MM.1S (cell line): ENCODE data around the gene RTN4.

Experiments
- DNase-seq: peaks from one replicate; pipeline ENCODE4 v3.0.0-alpha.2; 2015
- H2AFZ ChIP-seq: fragments of 300-600 bp; sonication (generic); 2 replicates; pipeline ENCODE4 v1.6.0; 2016; ENCODE audit warnings: antibody characterized with exemption, low read length
- H3F3A ChIP-seq: fragments of 300-600 bp; sonication (generic); 2 replicates; pipeline ENCODE4 v1.6.1; 2016; ENCODE audit warnings: mild to moderate bottlenecking, antibody characterized with exemption, low read length, moderate library complexity, mixed read lengths; ENCODE audit not compliant: insufficient read depth
- H3K27ac ChIP-seq: fragments of 300-600 bp; sonication (generic); 2 replicates; pipeline ENCODE4 v1.5.1; 2016; ENCODE audit warnings: mild to moderate bottlenecking, low read length
- H3K27me3 ChIP-seq: fragments of 300-600 bp; sonication (generic); replicated peaks from 2 replicates; pipeline ENCODE4 v1.6.0; 2016; ENCODE audit warnings: low read length; ENCODE audit not compliant: insufficient read depth
- H3K36me3 ChIP-seq: fragments of 300-600 bp; sonication (generic); replicated peaks from 2 replicates; pipeline ENCODE4 v1.6.1; 2016; ENCODE audit warnings: mild to moderate bottlenecking, low read length, mixed read lengths; ENCODE audit not compliant: insufficient read depth
- H3K4me1 ChIP-seq: fragments of 300-600 bp; sonication (generic); 2 replicates; pipeline ENCODE4 v1.6.1; 2016; ENCODE audit warnings: low read length, mixed read lengths
- H3K4me2 ChIP-seq: fragments of 300-600 bp; sonication (generic); 2 replicates; pipeline ENCODE4 v1.6.0; 2016; ENCODE audit warnings: low read depth, low read length
- H3K4me3 ChIP-seq: fragments of 300-600 bp; sonication (generic); 2 replicates; pipeline ENCODE4 v1.5.1; 2016; ENCODE audit warnings: low read length, mixed read lengths
- H3K79me2 ChIP-seq: fragments of 300-600 bp; sonication (generic); 2 replicates; pipeline ENCODE4 v1.6.1; 2016; ENCODE audit warnings: mixed run types, low read length, mixed read lengths
- H3K9ac ChIP-seq: fragments of 300-600 bp; sonication (generic); 2 replicates; pipeline ENCODE4 v1.6.1; 2016; ENCODE audit warnings: low read length, mixed read lengths
- H3K9me2 ChIP-seq: fragments of 300-600 bp; sonication (generic); replicated peaks from 2 replicates; pipeline ENCODE4 v1.6.1; 2016; ENCODE audit warnings: mild to moderate bottlenecking, low read length, mixed read lengths; ENCODE audit not compliant: insufficient read depth
- H3K9me3 ChIP-seq: fragments of 300-600 bp; sonication (generic); replicated peaks from 2 replicates; pipeline ENCODE4 v1.6.1; 2016; ENCODE audit warnings: mild to moderate bottlenecking, low read length, mixed read lengths; ENCODE audit not compliant: insufficient read depth
- H4K20me1 ChIP-seq: fragments of 300-600 bp; sonication (generic); 2 replicates; pipeline ENCODE4 v1.6.1; 2016; ENCODE audit warnings: mild to moderate bottlenecking, low read length, moderate library complexity, mixed read lengths; ENCODE audit not compliant: insufficient read depth
- EZH2 ChIP-seq: fragments of 300-600 bp; sonication (generic); optimal IDR thresholded peaks from 2 replicates; pipeline ENCODE3; 2017; ENCODE audit warnings: low read depth, mild to moderate bottlenecking, antibody characterized with exemption, low read length, mixed read lengths
- EZH2phosphoT487 ChIP-seq: fragments of 300-600 bp; sonication (generic); IDR thresholded peaks from 2 replicates; pipeline ENCODE4 v1.6.1; 2018; ENCODE audit warnings: antibody characterized with exemption, low read length
- TF ChIP-seq, protein P1 (sequence below): fragments of 300-600 bp; sonication (generic); IDR thresholded peaks from 2 replicates; pipeline ENCODE4 v1.5.1; 2016; ENCODE audit warnings: antibody characterized with exemption, low read length, mixed read lengths

Gene RTN4

DNA sequence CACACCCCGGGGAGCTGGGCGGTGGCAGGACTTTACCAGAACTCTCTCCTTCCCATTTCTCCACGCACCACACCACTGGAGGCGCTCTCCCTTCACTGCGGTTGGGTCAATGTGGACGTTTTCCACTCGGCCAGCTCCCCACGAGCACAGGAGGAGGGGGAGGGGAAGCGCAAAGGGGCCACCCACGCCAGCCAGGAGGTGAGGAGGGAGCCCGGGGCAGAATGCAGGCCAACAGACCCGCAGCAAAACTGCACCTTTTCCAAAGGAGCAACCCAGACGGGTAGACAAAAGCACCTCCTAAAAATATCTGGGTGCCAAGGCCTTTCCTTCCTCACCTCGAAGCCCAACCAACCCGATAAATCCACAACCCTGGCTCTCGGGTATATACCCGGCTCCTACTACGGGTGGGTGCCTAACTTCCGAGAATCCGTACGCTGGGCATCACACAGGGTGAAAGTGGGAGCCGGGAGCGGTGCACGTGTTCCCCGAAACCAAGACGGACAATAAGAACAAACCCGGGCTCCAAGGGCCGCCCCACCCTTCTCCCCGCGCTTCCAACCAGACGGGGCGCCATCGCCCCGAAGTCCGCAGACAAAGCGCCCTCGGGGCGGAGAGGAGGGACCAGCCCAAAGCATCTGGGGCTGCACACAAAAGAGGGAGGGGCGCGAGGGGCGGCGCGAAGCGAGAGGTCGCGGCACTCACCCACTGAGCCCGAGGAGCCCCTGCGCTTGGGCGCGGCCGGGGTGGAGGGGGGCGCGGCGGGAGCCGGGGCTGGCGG lies 1.0 kb downstream of the RTN4 start:
- H3K4me2 ChIP-seq = peak overlapping the region; percentile 66
- H3K9ac ChIP-seq = peak overlapping the region; percentile 68
- peak overlapping the region; percentile 77 for H3K4me3 ChIP-seq
- H2AFZ ChIP-seq = peak overlapping the region; percentile 58
- H3K79me2 ChIP-seq = peaks cover 52% of the 10 kb centered on the region
- H3K9me2 ChIP-seq = no peaks in the 10 kb centered on the region
- peaks cover 35% of the 10 kb centered on the region for H3F3A ChIP-seq
- H4K20me1 ChIP-seq = no peaks in the 10 kb centered on the region
- H3K27me3 ChIP-seq = no peaks in the 10 kb centered on the region
- peak; percentile 74 for DNase-seq
- TF ChIP-seq EZH2 = no peak
- TF ChIP-seq, protein P1, sequence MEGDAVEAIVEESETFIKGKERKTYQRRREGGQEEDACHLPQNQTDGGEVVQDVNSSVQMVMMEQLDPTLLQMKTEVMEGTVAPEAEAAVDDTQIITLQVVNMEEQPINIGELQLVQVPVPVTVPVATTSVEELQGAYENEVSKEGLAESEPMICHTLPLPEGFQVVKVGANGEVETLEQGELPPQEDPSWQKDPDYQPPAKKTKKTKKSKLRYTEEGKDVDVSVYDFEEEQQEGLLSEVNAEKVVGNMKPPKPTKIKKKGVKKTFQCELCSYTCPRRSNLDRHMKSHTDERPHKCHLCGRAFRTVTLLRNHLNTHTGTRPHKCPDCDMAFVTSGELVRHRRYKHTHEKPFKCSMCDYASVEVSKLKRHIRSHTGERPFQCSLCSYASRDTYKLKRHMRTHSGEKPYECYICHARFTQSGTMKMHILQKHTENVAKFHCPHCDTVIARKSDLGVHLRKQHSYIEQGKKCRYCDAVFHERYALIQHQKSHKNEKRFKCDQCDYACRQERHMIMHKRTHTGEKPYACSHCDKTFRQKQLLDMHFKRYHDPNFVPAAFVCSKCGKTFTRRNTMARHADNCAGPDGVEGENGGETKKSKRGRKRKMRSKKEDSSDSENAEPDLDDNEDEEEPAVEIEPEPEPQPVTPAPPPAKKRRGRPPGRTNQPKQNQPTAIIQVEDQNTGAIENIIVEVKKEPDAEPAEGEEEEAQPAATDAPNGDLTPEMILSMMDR = peak; percentile 54
- TF ChIP-seq EZH2phosphoT487 = no peak
- H3K4me1 ChIP-seq = peaks cover 25% of the 10 kb centered on the region
- no peaks in the 10 kb centered on the region for H3K36me3 ChIP-seq
- H3K9me3 ChIP-seq = no peaks in the 10 kb centered on the region
- peak overlapping the region; percentile 74 for H3K27ac ChIP-seq

DNA sequence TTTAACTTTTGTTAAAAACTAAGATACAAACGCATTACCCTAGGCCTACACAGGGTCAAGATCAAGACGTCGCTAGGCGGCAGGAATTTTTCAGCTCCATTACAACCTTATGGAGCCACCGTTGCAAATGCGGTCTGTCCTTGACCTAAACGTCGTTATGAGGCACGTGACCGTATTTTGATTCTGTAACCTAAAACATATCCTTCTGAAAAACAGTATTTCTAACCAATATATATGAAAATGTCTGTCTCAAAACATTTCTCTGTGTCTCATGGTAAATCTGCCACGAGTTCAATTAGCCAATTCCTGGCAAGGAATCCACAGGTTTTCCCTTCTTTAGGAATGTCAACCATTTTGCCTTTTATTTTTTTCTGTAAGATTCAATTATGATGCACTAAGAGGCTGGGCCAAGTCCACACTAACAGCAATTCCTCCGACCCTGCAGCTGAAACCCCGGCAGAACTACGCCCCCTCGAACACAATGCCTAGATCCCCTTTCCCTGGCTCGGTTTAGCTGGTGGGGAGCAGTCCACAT lies 1.7 kb downstream of the RTN4 start:
- Histone ChIP-seq H2AFZ (peak overlapping the region; percentile 58), H3K4me1 (peaks cover 22% of the 10 kb centered on the region), H3K36me3 (no peaks in the 10 kb centered on the region)

DNA sequence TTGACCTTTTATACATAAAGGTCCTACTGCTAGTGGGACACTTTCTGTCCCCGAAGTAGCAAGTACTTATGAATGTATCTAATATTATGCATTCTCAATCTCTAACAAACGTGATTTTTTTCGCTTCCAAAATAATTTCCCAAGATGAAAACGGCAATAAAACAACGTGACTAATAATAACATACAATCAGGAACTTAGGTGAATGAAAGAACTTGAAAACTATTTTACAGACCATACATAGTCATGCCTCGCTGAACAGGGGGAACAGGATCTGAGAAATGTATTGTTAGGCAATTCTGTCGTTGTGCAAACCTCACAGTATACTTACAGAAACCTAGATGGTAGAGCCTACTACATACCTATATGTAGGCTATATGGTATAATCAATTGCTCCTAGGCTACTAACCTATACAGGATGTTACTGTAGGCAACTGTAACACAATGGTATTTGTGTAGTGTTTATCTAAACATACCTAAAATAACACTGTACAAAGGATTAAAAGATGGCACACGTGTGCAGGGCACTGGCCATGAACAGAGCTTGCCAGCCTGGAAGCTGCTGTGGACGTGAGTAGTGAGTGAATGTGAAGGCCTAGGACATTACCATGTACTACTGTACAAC lies 2.5 kb downstream of the RTN4 start:
- Histone ChIP-seq H2AFZ (no peak overlapping the region), H3K9me3 (no peaks in the 10 kb centered on the region), H3K27me3 (no peaks in the 10 kb centered on the region), H3F3A (peaks cover 24% of the 10 kb centered on the region), H3K9me2 (no peaks in the 10 kb centered on the region), H3K9ac (no peak overlapping the region), H3K36me3 (no peaks in the 10 kb centered on the region), H3K4me1 (peaks cover 21% of the 10 kb centered on the region), H4K20me1 (0 out of 2 replicates have a peak, but pooled peaks cover 4% of the 10 kb centered on the region), H3K79me2 (peaks cover 63% of the 10 kb centered on the region), H3K4me2 (peak overlapping the region; percentile 66), H3K27ac (no peak overlapping the region), H3K4me3 (peak overlapping the region; percentile 41)
- no peak for DNase-seq
- TF ChIP-seq, protein P1 = no peak

More for the DNA sequence above, 1.7 kb downstream of the RTN4 start:
- no peak for TF ChIP-seq EZH2phosphoT487
- Histone ChIP-seq H3K4me3 (peak overlapping the region; percentile 77), H3K9me2 (no peaks in the 10 kb centered on the region), H3K27ac (peak overlapping the region; percentile 74; the same call in 1 of the 2 replicates), H3K4me2 (peak overlapping the region; percentile 66), H3K9ac (peak overlapping the region; percentile 68; the same call in 1 of the 2 replicates), H3K79me2 (peaks cover 57% of the 10 kb centered on the region), H3F3A (peaks cover 30% of the 10 kb centered on the region), H3K9me3 (no peaks in the 10 kb centered on the region), H3K27me3 (no peaks in the 10 kb centered on the region), H4K20me1 (no peaks in the 10 kb centered on the region)
- DNase-seq = peak; percentile 18
